ENCODE measurements around the gene TCF7. TPM values are rescaled to one million over a fixed set of nuclear protein-coding genes. Genes with fewer than 3 reads are reported as not detected.

TCF7 gene
- total RNA-seq, 1 donor = 3.3 TPM

DNA sequence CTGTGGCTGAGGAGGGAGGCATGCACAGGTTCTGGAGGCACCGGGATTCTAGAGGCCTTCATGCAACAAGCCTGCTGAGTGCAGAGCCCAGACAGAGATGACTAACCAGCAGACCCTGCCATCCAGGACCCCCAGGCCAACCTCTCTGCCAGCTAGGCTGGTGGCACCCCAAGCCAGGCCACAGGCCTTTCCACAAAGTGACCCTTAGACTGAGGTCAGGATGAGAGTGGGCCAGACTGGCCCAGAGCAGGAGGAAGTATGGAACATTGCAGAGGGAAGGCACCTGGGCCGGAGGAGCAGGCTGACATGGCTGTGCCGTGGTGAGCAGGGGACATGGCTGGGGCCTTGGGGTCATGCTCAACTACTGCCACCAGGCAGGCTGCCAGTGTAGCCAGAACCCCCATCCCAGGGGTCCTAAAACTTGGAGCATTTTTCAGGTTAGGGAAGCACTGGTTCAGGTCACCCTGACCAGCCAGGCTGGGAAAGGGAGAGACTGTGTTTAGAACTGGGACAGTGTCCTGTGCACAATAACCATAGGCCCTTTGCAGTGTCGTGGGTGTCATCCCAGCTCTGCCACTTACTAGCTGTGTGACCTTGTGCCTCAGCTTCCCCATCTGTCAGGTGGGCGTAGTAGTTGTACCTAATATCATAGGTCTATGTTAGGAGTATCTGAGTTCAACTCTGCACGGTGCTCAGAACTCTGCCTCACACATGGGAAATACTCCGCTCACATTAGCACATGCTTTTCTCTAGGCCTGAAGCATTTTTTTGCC, 17.3 kb downstream of the TCF7 start:
- Histone ChIP-seq H3K9me3 (ENCODE audit: low read depth, low read length) (no peaks in the 10 kb centered on the region), H2AFZ (ENCODE audit: low read length) (no peak overlapping the region), H3K4me2 (ENCODE audit: insufficient read depth, low read length) (no peak overlapping the region), H4K20me1 (ENCODE audit: insufficient read depth, low read length) (peaks cover 48% of the 10 kb centered on the region), H3K36me3 (ENCODE audit: insufficient read depth, low read length) (peaks cover 39% of the 10 kb centered on the region), H3K27me3 (ENCODE audit: insufficient read depth, low read length) (no peaks in the 10 kb centered on the region), H3K4me3 (ENCODE audit: insufficient read depth, low read length) (no peak overlapping the region), H3K79me2 (ENCODE audit: insufficient read depth, low read length) (peaks cover 95% of the 10 kb centered on the region), H3K4me1 (ENCODE audit: insufficient read depth, low read length) (peaks cover 12% of the 10 kb centered on the region), H3K27ac (ENCODE audit: low read depth, low read length) (no peak overlapping the region)
- TF ChIP-seq, protein P1, sequence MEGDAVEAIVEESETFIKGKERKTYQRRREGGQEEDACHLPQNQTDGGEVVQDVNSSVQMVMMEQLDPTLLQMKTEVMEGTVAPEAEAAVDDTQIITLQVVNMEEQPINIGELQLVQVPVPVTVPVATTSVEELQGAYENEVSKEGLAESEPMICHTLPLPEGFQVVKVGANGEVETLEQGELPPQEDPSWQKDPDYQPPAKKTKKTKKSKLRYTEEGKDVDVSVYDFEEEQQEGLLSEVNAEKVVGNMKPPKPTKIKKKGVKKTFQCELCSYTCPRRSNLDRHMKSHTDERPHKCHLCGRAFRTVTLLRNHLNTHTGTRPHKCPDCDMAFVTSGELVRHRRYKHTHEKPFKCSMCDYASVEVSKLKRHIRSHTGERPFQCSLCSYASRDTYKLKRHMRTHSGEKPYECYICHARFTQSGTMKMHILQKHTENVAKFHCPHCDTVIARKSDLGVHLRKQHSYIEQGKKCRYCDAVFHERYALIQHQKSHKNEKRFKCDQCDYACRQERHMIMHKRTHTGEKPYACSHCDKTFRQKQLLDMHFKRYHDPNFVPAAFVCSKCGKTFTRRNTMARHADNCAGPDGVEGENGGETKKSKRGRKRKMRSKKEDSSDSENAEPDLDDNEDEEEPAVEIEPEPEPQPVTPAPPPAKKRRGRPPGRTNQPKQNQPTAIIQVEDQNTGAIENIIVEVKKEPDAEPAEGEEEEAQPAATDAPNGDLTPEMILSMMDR (IDR thresholded peaks at IDR 0.05; ENCODE audit: extremely low read depth, low read depth, low read length) = no peak
- peak; percentile 26 for DNase-seq (ENCODE audit: insufficient read length, low spot score, missing footprints)

DNA sequence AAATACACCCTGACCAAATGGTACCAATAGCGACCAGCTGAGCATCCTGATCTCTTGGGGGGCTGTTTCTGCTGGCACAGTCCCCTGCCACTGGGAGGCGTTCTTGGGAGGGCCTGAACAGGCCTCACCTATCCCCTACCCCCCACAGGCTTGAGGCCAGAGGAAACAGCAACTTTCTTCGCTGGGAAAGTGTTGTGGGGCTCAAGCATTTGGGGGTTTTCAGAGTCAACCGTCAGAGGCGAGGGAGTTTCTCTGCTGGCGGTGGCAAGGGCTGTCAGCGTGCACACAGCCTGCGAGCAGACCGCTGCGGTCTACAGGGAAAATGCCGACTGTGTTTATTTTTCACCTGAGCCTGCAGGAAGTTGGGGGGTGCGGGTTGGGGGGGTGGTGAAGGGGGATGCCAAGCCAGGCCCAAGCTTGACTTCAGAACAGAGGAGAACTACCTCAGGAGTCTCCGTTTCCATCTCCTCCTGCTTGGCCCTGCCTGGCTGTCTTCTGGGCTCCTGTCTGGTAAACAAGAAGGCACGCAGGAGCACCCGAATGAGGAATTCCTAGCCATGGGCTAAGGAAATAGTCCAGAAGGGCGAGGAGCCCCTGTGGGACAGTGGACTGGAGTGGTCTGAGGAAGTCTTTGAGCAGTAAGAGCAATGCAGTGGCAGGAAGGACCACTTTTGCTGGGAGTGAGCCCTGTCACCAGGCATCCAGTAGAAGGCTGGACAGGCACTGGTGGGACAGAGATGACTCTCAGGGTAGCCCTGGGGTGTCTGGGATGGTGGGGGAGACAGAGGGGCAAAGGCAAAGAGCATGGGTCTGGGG, 18.1 kb downstream of the TCF7 start:
- H3K4me1 ChIP-seq (ENCODE audit: insufficient read depth, low read length) = peaks cover 5% of the 10 kb centered on the region
- no peak overlapping the region for H3K4me3 ChIP-seq (ENCODE audit: insufficient read depth, low read length)
- DNase-seq (ENCODE audit: insufficient read length, low spot score, missing footprints) = peak; percentile 13
- TF ChIP-seq, protein P1 (IDR thresholded peaks at IDR 0.05; ENCODE audit: extremely low read depth, low read depth, low read length) = no peak
- no peak overlapping the region for H3K27ac ChIP-seq (ENCODE audit: low read depth, low read length)
- H3K9me3 ChIP-seq (ENCODE audit: low read depth, low read length) = no peaks in the 10 kb centered on the region
- H3K4me2 ChIP-seq (ENCODE audit: insufficient read depth, low read length) = no peak overlapping the region
- no peaks in the 10 kb centered on the region for H3K27me3 ChIP-seq (ENCODE audit: insufficient read depth, low read length)
- H3K79me2 ChIP-seq (ENCODE audit: insufficient read depth, low read length) = peaks cover 92% of the 10 kb centered on the region
- H3K36me3 ChIP-seq (ENCODE audit: insufficient read depth, low read length) = peaks cover 37% of the 10 kb centered on the region
- H2AFZ ChIP-seq (ENCODE audit: low read length) = no peak overlapping the region
- peaks cover 43% of the 10 kb centered on the region for H4K20me1 ChIP-seq (ENCODE audit: insufficient read depth, low read length)

DNA sequence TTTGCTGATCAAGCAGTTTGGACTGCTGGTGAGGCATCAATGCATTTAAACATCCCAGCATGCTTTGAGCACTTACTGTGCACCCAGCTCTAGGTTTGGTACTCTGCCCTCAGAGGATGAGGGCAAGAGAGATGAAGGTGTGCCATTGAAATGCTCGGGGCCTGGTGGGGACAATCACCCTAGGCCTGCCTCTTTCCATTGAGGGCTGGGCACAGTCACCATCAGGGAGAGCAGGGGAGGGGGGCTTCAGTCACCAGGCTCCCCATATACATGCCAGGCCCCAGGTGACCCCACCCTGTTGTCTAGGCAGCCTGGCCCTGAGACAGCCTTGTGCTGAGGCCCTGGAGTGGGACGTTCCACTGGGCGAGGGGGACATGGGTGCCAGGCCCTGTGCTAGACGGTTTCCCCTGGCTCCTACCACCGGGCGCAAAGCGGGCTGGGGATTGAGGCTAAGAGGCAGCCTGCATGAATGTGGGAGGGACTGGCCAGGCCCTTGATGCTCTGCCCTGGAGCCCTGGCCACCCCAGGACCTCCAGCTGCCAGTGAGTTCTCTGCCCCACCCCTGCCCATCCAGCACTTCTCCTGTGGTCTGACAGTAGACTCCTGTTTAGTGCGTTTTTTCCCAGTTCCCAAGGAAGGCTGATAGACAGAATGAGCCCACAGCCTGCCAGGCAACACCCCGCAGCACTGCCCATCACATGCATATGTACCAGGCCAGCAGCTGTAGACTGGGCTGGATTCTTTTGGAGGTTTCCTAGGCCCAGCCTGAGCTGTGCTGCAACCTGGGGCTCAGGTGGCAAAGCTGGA, 18.9 kb downstream of the TCF7 start:
- no peaks in the 10 kb centered on the region for H3K9me3 ChIP-seq (ENCODE audit: low read depth, low read length)
- H4K20me1 ChIP-seq (ENCODE audit: insufficient read depth, low read length) = peaks cover 43% of the 10 kb centered on the region
- no peak overlapping the region for H3K4me2 ChIP-seq (ENCODE audit: insufficient read depth, low read length)
- no peaks in the 10 kb centered on the region for H3K27me3 ChIP-seq (ENCODE audit: insufficient read depth, low read length)
- DNase-seq (ENCODE audit: insufficient read length, low spot score, missing footprints) = peak; percentile 17
- no peak overlapping the region for H2AFZ ChIP-seq (ENCODE audit: low read length)
- peaks cover 37% of the 10 kb centered on the region for H3K36me3 ChIP-seq (ENCODE audit: insufficient read depth, low read length)
- H3K27ac ChIP-seq (ENCODE audit: low read depth, low read length) = no peak overlapping the region
- H3K4me1 ChIP-seq (ENCODE audit: insufficient read depth, low read length) = peaks cover 9% of the 10 kb centered on the region
- peaks cover 90% of the 10 kb centered on the region for H3K79me2 ChIP-seq (ENCODE audit: insufficient read depth, low read length)
- TF ChIP-seq, protein P1 (IDR thresholded peaks at IDR 0.05; ENCODE audit: extremely low read depth, low read depth, low read length) = no peak
- H3K4me3 ChIP-seq (ENCODE audit: insufficient read depth, low read length) = no peak overlapping the region
